Vagina (tissue), 2 donors: Measurements from ENCODE around the gene LITAF.

Experiments
- CTCF ChIP-seq, 3 experiments: fragments of 450-650 bp in 2 of 3; fragments of 200-600 bp in 1 of 3; sonication (generic) in 1 of 3; IDR thresholded peaks; one replicate each; pipeline ENCODE4 v1.5.1; 2017 to 2019; ENCODE audit warnings: antibody characterized with exemption in 3 of 3, mild to moderate bottlenecking in 2 of 3, moderate library complexity in 2 of 3
- POLR2A ChIP-seq, 2 donors: fragments of 450-650 bp; IDR thresholded peaks; one replicate each; pipeline ENCODE4 v1.6.1; 2017; ENCODE audit warnings: antibody characterized with exemption in 2 of 2, mild to moderate bottlenecking in 2 of 2, moderate library complexity in 2 of 2
- POLR2AphosphoS5 ChIP-seq, 2 donors: sonication (generic); formaldehyde crosslinking; IDR thresholded peaks; one replicate each; pipeline ENCODE4 v1.9.0; 2017; ENCODE audit warnings: antibody characterized with exemption in 2 of 2, mild to moderate bottlenecking in 2 of 2, low read depth in 1 of 2; ENCODE audit not compliant: insufficient read depth in 1 of 2

- TF ChIP-seq CTCF (IDR thresholded peaks at IDR 0.05): no peak
- no peak for TF ChIP-seq POLR2A (IDR thresholded peaks at IDR 0.05)
- no peak for TF ChIP-seq POLR2AphosphoS5 (IDR thresholded peaks at IDR 0.05; ENCODE audit: insufficient read depth in 1 of 2, low read depth in 1 of 2)
These were observed 83.2 kb downstream of the LITAF start for GRCh38 chr16:11503566-11503965.
